SU-DHL-6 (cell line): ENCODE results near the gene CFAP251.

Source experiments
- H2AFZ ChIP-seq: fragments of 200-600 bp; sonication (generic); 2 replicates; pipeline ENCODE4 v1.6.1; 2014; ENCODE audit warnings: low read depth, mild to moderate bottlenecking, moderate library complexity, mixed read lengths, antibody characterized with exemption, low read length; ENCODE audit not compliant: severe bottlenecking
- H3F3A ChIP-seq: fragments of 200-600 bp; shearing (Covaris generic); 2 replicates; pipeline ENCODE4 v1.6.0; 2016; ENCODE audit warnings: antibody characterized with exemption, mild to moderate bottlenecking; ENCODE audit not compliant: insufficient read depth
- H3K27ac ChIP-seq: fragments of 200-600 bp; sonication (generic); 2 replicates; pipeline ENCODE4 v1.5.1; 2016; ENCODE audit warnings: low read depth, mild to moderate bottlenecking, low read length, moderate library complexity, mixed read lengths
- H3K27me3 ChIP-seq: fragments of 200-600 bp; sonication (generic), shearing (Covaris generic); 2 replicates; pipeline ENCODE4 v1.6.0; 2014; ENCODE audit warnings: mild to moderate bottlenecking, low read length
- H3K36me3 ChIP-seq: fragments of 200-600 bp; sonication (generic); 2 replicates; pipeline ENCODE4 v1.6.1; 2014; ENCODE audit warnings: mild to moderate bottlenecking, low read length, mixed read lengths
- H3K4me2 ChIP-seq: fragments of 300-600, 200-600 bp; shearing (Covaris generic), sonication (generic); 2 replicates; pipeline ENCODE4 v1.6.0; 2014; ENCODE audit warnings: low read length, low read depth, mild to moderate bottlenecking; ENCODE audit not compliant: poor library complexity, severe bottlenecking
- H3K4me3 ChIP-seq: fragments of 200-600 bp; sonication (generic); 2 replicates; pipeline ENCODE4 v1.5.1; 2014; ENCODE audit warnings: antibody characterized with exemption, low read length, mild to moderate bottlenecking, mixed read lengths; ENCODE audit not compliant: insufficient read depth, poor library complexity, severe bottlenecking
- H3K79me2 ChIP-seq: fragments of 200-600 bp; sonication (generic); 2 replicates; pipeline ENCODE4 v1.6.1; 2014; ENCODE audit warnings: mild to moderate bottlenecking, low read length, moderate library complexity; ENCODE audit not compliant: insufficient read depth
- H3K9ac ChIP-seq: fragments of 200-600 bp; sonication (generic); 2 replicates; pipeline ENCODE4 v1.7.0; 2014; ENCODE audit warnings: mild to moderate bottlenecking, low read length
- H3K9me2 ChIP-seq: fragments of 200-600 bp; sonication (generic); replicated peaks from 2 replicates; pipeline ENCODE4 v1.6.1; 2014; ENCODE audit warnings: low read length; ENCODE audit not compliant: insufficient read depth
- H3K9me3 ChIP-seq: fragments of 200-600 bp; sonication (generic); 2 replicates; pipeline ENCODE4 v1.6.1; 2014; ENCODE audit warnings: low read length, mixed read lengths; ENCODE audit not compliant: insufficient read depth
- H4K20me1 ChIP-seq: fragments of 200-600 bp; sonication (generic); 2 replicates; pipeline ENCODE4 v1.6.1; 2014; ENCODE audit warnings: low read depth, mild to moderate bottlenecking, antibody characterized with exemption, low read length, moderate library complexity, mixed read lengths
- EZH2phosphoT487 ChIP-seq: fragments of 200-600 bp; sonication (generic), shearing (Covaris generic); conservative IDR thresholded peaks from 2 replicates; pipeline ENCODE4 v1.6.1; 2018; ENCODE audit warnings: mild to moderate bottlenecking, antibody characterized with exemption, low read length, moderate library complexity, mixed read lengths
- TF ChIP-seq, protein P1 (sequence below): fragments of 200-600 bp; sonication (generic); IDR thresholded peaks from one replicate; pipeline ENCODE4 v1.5.1; 2017; ENCODE audit warnings: antibody characterized with exemption, mild to moderate bottlenecking, low read length, moderate library complexity; ENCODE audit not compliant: insufficient read depth, poor library complexity, severe bottlenecking

CFAP251 gene

GRCh38 chr12:121975021-121975420, 56.6 kb downstream of the CFAP251 start:
- H3K36me3 ChIP-seq = no peaks in the 10 kb centered on the region
- no peaks in the 10 kb centered on the region for H3K9me2 ChIP-seq
- H3K9ac ChIP-seq = no peak overlapping the region
- no peak overlapping the region for H3K4me2 ChIP-seq
- H3K4me3 ChIP-seq = no peak overlapping the region
- no peak overlapping the region for H2AFZ ChIP-seq
- H3K79me2 ChIP-seq = no peaks in the 10 kb centered on the region
- peaks cover 14% of the 10 kb centered on the region for H3F3A ChIP-seq
- no peaks in the 10 kb centered on the region for H3K27me3 ChIP-seq
- H3K27ac ChIP-seq = no peak overlapping the region
- no peaks in the 10 kb centered on the region for H4K20me1 ChIP-seq
- TF ChIP-seq, protein P1, sequence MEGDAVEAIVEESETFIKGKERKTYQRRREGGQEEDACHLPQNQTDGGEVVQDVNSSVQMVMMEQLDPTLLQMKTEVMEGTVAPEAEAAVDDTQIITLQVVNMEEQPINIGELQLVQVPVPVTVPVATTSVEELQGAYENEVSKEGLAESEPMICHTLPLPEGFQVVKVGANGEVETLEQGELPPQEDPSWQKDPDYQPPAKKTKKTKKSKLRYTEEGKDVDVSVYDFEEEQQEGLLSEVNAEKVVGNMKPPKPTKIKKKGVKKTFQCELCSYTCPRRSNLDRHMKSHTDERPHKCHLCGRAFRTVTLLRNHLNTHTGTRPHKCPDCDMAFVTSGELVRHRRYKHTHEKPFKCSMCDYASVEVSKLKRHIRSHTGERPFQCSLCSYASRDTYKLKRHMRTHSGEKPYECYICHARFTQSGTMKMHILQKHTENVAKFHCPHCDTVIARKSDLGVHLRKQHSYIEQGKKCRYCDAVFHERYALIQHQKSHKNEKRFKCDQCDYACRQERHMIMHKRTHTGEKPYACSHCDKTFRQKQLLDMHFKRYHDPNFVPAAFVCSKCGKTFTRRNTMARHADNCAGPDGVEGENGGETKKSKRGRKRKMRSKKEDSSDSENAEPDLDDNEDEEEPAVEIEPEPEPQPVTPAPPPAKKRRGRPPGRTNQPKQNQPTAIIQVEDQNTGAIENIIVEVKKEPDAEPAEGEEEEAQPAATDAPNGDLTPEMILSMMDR = no peak
- no peak for TF ChIP-seq EZH2phosphoT487
- H3K9me3 ChIP-seq = peaks cover 5% of the 10 kb centered on the region; the same call in 1 of the 2 replicates

GRCh38 chr12:121976950-121977349, 58.6 kb downstream of the CFAP251 start:
- no peak overlapping the region for H3K27ac ChIP-seq
- H3K36me3 ChIP-seq = no peaks in the 10 kb centered on the region
- no peaks in the 10 kb centered on the region for H3K79me2 ChIP-seq
- no peak overlapping the region for H3K9ac ChIP-seq
- H3K4me2 ChIP-seq = no peak overlapping the region
- peaks cover 5% of the 10 kb centered on the region; the same call in 1 of the 2 replicates for H3K9me3 ChIP-seq
- H4K20me1 ChIP-seq = no peaks in the 10 kb centered on the region
- TF ChIP-seq, protein P1 = no peak
- no peak for TF ChIP-seq EZH2phosphoT487
- no peaks in the 10 kb centered on the region for H3K9me2 ChIP-seq
- H3F3A ChIP-seq = peaks cover 33% of the 10 kb centered on the region
- H2AFZ ChIP-seq = no peak overlapping the region
- no peak overlapping the region for H3K4me3 ChIP-seq
- H3K27me3 ChIP-seq = no peaks in the 10 kb centered on the region

- peak overlapping the region; percentile 71 for H3K4me2 ChIP-seq
- H3K4me3 ChIP-seq = no peak overlapping the region
- peaks cover 62% of the 10 kb centered on the region for H3F3A ChIP-seq
- no peaks in the 10 kb centered on the region for H3K36me3 ChIP-seq
- no peaks in the 10 kb centered on the region for H3K9me3 ChIP-seq
- H3K9me2 ChIP-seq = no peaks in the 10 kb centered on the region
- no peak overlapping the region for H2AFZ ChIP-seq
- no peaks in the 10 kb centered on the region for H4K20me1 ChIP-seq
- peak overlapping the region; percentile 99 for H3K27ac ChIP-seq
- peak overlapping the region; percentile 61 for H3K9ac ChIP-seq
- TF ChIP-seq, protein P1 = no peak
- TF ChIP-seq EZH2phosphoT487 = no peak
- peaks cover 6% of the 10 kb centered on the region; the same call in 1 of the 2 replicates for H3K79me2 ChIP-seq
- H3K27me3 ChIP-seq = no peaks in the 10 kb centered on the region
These were observed 61.9 kb downstream of the CFAP251 start for GRCh38 chr12:121980191-121980891.
